Measurements from ENCODE around the gene LAMA5.

Gene LAMA5

GRCh38 chr20:62288535-62289105 lies 78.5 kb downstream of the LAMA5 start:
- DNase-seq (ENCODE audit: low spot score): no peak

GRCh38 chr20:62287759-62288534 lies 79.2 kb downstream of the LAMA5 start:
- DNase-seq (ENCODE audit: low spot score): no peak

- DNase-seq (ENCODE audit: low spot score): no peak
Observed at GRCh38 chr20:62287129-62287528, 80.0 kb downstream of the LAMA5 start.

GRCh38 chr20:62286493-62287064 lies 80.5 kb downstream of the LAMA5 start:
- DNase-seq (ENCODE audit: low spot score): no peak

GRCh38 chr20:62285722-62286121 lies 81.4 kb downstream of the LAMA5 start:
- no peak for DNase-seq (ENCODE audit: low spot score)

- no peak for DNase-seq (ENCODE audit: low spot score)
Observed at GRCh38 chr20:62285151-62285550, 82.0 kb downstream of the LAMA5 start.

- no peak for DNase-seq (ENCODE audit: low spot score)
Observed at GRCh38 chr20:62284448-62284847, 82.7 kb downstream of the LAMA5 start.

- DNase-seq (ENCODE audit: low spot score): no peak
Observed at GRCh38 chr20:62282877-62283503, 84.1 kb downstream of the LAMA5 start.

GRCh38 chr20:62282103-62282502 lies 85.0 kb downstream of the LAMA5 start:
- no peak for DNase-seq (ENCODE audit: low spot score)

GRCh38 chr20:62281161-62281933 lies 85.8 kb downstream of the LAMA5 start:
- no peak for DNase-seq (ENCODE audit: low spot score)

GRCh38 chr20:62280303-62280702 lies 86.8 kb downstream of the LAMA5 start:
- DNase-seq (ENCODE audit: low spot score): no peak

GRCh38 chr20:62277253-62277652 lies 89.9 kb downstream of the LAMA5 start:
- no peak for DNase-seq (ENCODE audit: low spot score)

GRCh38 chr20:62276439-62276838 lies 90.7 kb downstream of the LAMA5 start:
- no peak for DNase-seq (ENCODE audit: low spot score)

GRCh38 chr20:62275219-62275618 lies 91.9 kb downstream of the LAMA5 start:
- no peak for DNase-seq (ENCODE audit: low spot score)

GRCh38 chr20:62274332-62274950 lies 92.7 kb downstream of the LAMA5 start:
- DNase-seq (ENCODE audit: low spot score): no peak

- no peak for DNase-seq (ENCODE audit: low spot score)
Observed at GRCh38 chr20:62273416-62273815, 93.7 kb downstream of the LAMA5 start.

- DNase-seq (ENCODE audit: low spot score): no peak
Observed at GRCh38 chr20:62272200-62272599, 94.9 kb downstream of the LAMA5 start.

- DNase-seq (ENCODE audit: low spot score): no peak
Observed at GRCh38 chr20:62269871-62270270, 97.2 kb downstream of the LAMA5 start.

- DNase-seq (ENCODE audit: low spot score): no peak
Observed at GRCh38 chr20:62269378-62269777, 97.7 kb downstream of the LAMA5 start.

GRCh38 chr20:62268228-62268900 lies 98.7 kb downstream of the LAMA5 start:
- DNase-seq (ENCODE audit: low spot score): no peak

GRCh38 chr20:62267543-62267942 lies 99.6 kb downstream of the LAMA5 start:
- DNase-seq (ENCODE audit: low spot score): peak; percentile 51
